ENCODE results near the gene C3orf38.

The C3orf38 gene

DNA sequence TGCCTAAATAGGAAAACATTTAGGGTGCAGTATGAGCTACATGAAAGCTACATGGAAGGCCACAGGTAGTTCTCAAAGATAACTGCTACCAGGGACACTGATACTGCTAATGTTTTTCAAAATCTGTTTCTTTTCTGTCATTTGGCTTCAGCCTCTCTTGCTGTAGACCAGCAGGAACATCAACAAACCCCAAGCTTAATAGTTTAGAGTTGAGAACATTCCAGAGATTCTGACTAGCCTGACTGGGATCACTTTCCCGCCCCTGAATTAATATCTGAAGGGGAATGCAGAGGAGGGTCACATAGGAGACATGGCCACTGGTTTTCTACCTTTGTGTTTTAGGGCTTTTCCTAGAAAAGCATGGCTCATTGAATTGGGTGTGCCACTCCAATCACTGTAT is 16.9 kb upstream of the C3orf38 start:
- Histone ChIP-seq H3K4me1 (ENCODE audit: insufficient read depth, low read length, severe bottlenecking) (no peaks in the 10 kb centered on the region), H3K27me3 (ENCODE audit: insufficient read depth, low read length) (no peaks in the 10 kb centered on the region), H3K36me3 (ENCODE audit: insufficient read depth, low read length) (peaks cover 70% of the 10 kb centered on the region), H3K9me3 (ENCODE audit: low read length) (no peaks in the 10 kb centered on the region), H4K20me1 (ENCODE audit: insufficient read depth, low read length) (no peaks in the 10 kb centered on the region), H3K27ac (ENCODE audit: low read depth, low read length, poor library complexity, severe bottlenecking) (no peak overlapping the region), H3K79me2 (ENCODE audit: insufficient read depth, low read length) (no peaks in the 10 kb centered on the region), H3K4me2 (ENCODE audit: low read length) (no peak overlapping the region), H3K9ac (ENCODE audit: low read length) (no peak overlapping the region), H2AFZ (ENCODE audit: low read length) (no peak overlapping the region), H3K9me2 (ENCODE audit: low read depth, low read length) (no peaks in the 10 kb centered on the region), H3F3A (ENCODE audit: insufficient read depth, low read length) (no peaks in the 10 kb centered on the region), H3K4me3 (ENCODE audit: low read depth, low read length, poor library complexity, severe bottlenecking) (no peak overlapping the region)
- TF ChIP-seq, protein P1, sequence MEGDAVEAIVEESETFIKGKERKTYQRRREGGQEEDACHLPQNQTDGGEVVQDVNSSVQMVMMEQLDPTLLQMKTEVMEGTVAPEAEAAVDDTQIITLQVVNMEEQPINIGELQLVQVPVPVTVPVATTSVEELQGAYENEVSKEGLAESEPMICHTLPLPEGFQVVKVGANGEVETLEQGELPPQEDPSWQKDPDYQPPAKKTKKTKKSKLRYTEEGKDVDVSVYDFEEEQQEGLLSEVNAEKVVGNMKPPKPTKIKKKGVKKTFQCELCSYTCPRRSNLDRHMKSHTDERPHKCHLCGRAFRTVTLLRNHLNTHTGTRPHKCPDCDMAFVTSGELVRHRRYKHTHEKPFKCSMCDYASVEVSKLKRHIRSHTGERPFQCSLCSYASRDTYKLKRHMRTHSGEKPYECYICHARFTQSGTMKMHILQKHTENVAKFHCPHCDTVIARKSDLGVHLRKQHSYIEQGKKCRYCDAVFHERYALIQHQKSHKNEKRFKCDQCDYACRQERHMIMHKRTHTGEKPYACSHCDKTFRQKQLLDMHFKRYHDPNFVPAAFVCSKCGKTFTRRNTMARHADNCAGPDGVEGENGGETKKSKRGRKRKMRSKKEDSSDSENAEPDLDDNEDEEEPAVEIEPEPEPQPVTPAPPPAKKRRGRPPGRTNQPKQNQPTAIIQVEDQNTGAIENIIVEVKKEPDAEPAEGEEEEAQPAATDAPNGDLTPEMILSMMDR (IDR thresholded peaks at IDR 0.05; ENCODE audit: low read length): no peak
- TF ChIP-seq EZH2 (IDR thresholded peaks at IDR 0.05; ENCODE audit: borderline replicate concordance, low read length): no peak

DNA sequence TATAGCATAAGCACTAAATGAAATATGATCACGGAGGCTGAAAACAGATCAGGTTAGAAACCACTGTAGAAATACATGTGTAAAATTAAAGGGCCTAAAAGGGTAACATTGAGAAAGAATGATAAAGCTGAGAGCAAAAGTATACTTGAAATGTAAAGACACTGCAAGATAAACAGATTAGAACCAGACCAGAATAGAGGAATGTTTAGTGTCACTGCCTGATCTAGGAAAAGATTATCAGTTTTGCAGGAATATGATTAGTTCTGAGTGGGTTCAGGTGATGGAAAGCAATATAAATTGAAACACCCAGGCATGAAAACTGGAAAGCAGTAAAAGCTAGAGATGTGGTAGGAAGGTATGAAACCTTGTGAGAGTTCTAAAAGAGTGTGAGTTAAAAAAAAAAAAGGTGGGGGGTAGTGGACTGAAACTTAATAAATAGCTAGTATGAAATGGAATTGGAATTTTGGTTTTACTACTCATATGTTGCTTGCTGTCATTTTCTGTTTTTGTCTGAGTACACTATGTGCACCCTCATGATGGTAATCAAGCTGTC is 16.0 kb upstream of the C3orf38 start:
- no peaks in the 10 kb centered on the region for H3K9me3 ChIP-seq (ENCODE audit: low read length)
- H4K20me1 ChIP-seq (ENCODE audit: insufficient read depth, low read length): no peaks in the 10 kb centered on the region
- no peak for TF ChIP-seq EZH2 (IDR thresholded peaks at IDR 0.05; ENCODE audit: borderline replicate concordance, low read length)
- TF ChIP-seq, protein P1 (IDR thresholded peaks at IDR 0.05; ENCODE audit: low read length): no peak
- no peak overlapping the region for H3K4me2 ChIP-seq (ENCODE audit: low read length)
- H3K27ac ChIP-seq (ENCODE audit: low read depth, low read length, poor library complexity, severe bottlenecking): no peak overlapping the region
- no peak overlapping the region for H3K4me3 ChIP-seq (ENCODE audit: low read depth, low read length, poor library complexity, severe bottlenecking)
- H3K9ac ChIP-seq (ENCODE audit: low read length): no peak overlapping the region
- no peaks in the 10 kb centered on the region for H3K27me3 ChIP-seq (ENCODE audit: insufficient read depth, low read length)
- no peaks in the 10 kb centered on the region for H3F3A ChIP-seq (ENCODE audit: insufficient read depth, low read length)
- H3K79me2 ChIP-seq (ENCODE audit: insufficient read depth, low read length): no peaks in the 10 kb centered on the region
- H2AFZ ChIP-seq (ENCODE audit: low read length): no peak overlapping the region
- H3K36me3 ChIP-seq (ENCODE audit: insufficient read depth, low read length): peaks cover 76% of the 10 kb centered on the region
- no peaks in the 10 kb centered on the region for H3K9me2 ChIP-seq (ENCODE audit: low read depth, low read length)
- no peaks in the 10 kb centered on the region for H3K4me1 ChIP-seq (ENCODE audit: insufficient read depth, low read length, severe bottlenecking)

DNA sequence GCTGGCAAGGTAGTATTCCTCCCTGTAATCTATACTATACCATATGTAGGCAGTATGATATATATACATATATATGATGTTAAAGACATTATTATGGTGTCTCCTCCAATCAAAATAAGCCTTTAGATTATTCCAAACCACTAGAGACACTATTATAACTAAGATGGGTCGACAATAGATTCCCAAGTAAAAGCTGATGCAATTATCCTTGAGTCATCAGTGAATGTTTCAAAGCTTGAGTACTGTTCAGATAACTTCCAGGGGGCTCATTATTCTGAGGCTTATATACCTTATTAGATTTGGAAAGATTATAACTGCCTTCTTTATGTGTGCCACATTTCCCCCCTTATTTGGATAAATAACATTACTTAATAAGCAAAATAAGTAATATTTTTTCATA is 11.9 kb upstream of the C3orf38 start:
- Histone ChIP-seq H3K9me2 (ENCODE audit: low read depth, low read length) (no peaks in the 10 kb centered on the region), H3F3A (ENCODE audit: insufficient read depth, low read length) (no peaks in the 10 kb centered on the region), H2AFZ (ENCODE audit: low read length) (no peak overlapping the region), H3K4me2 (ENCODE audit: low read length) (no peak overlapping the region), H4K20me1 (ENCODE audit: insufficient read depth, low read length) (no peaks in the 10 kb centered on the region), H3K9ac (ENCODE audit: low read length) (no peak overlapping the region), H3K27ac (ENCODE audit: low read depth, low read length, poor library complexity, severe bottlenecking) (no peak overlapping the region), H3K4me1 (ENCODE audit: insufficient read depth, low read length, severe bottlenecking) (no peaks in the 10 kb centered on the region), H3K79me2 (ENCODE audit: insufficient read depth, low read length) (no peaks in the 10 kb centered on the region), H3K9me3 (ENCODE audit: low read length) (no peaks in the 10 kb centered on the region), H3K36me3 (ENCODE audit: insufficient read depth, low read length) (peaks cover 74% of the 10 kb centered on the region), H3K4me3 (ENCODE audit: low read depth, low read length, poor library complexity, severe bottlenecking) (no peak overlapping the region), H3K27me3 (ENCODE audit: insufficient read depth, low read length) (no peaks in the 10 kb centered on the region)
- no peak for TF ChIP-seq EZH2 (IDR thresholded peaks at IDR 0.05; ENCODE audit: borderline replicate concordance, low read length)
- TF ChIP-seq, protein P1 (IDR thresholded peaks at IDR 0.05; ENCODE audit: low read length): no peak

Measured in OCI-LY1 (cell line).